C4-2B (cell line): ENCODE measurements around the gene RPN2.

Experiments
- H3K27ac ChIP-seq: fragments of 450-650 bp; 2 replicates; pipeline ENCODE4 v1.5.1; 2017
- CTCF ChIP-seq: fragments of 450-650 bp; conservative IDR thresholded peaks from 2 replicates; pipeline ENCODE4 v1.5.1; 2017; ENCODE audit warnings: mild to moderate bottlenecking
- ZFX ChIP-seq: fragments of 450-650 bp; IDR thresholded peaks from 2 replicates; pipeline ENCODE4 v1.6.1; 2017

Gene RPN2

GRCh38 chr20:37188787-37189186, 9.7 kb downstream of the RPN2 start:
- TF ChIP-seq CTCF = no peak
- TF ChIP-seq ZFX = no peak

DNA sequence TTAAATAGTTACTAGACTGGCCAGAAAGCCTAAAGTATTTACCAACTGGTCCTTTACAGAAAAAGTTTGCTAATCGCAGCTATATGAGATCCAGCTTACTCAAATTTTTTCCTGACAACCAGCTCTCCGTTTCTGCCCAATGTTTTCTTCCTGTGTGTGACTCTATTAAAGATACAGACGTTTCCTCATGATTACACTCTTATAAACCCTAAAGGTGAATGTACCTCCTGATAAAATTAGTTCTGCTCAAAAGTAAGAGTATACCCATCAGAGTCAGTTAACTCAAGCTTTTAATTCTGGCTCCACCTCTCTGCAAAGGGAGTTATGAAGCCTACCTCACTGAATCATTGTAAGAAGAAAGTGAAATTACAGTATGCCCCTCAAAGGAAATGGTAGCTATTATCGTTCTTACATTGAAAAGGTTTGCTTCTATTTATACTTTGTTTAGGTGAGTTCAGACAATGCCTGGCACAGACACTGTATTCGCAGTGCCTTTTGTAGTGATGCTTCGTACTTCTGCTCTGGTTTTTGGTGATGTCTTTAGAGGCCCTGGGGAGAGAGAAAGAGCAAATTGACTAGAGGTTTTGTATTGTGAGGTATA, 10.4 kb downstream of the RPN2 start:
- TF ChIP-seq ZFX (no peak), CTCF (no peak)
- H3K27ac ChIP-seq = no peak overlapping the region

More at GRCh38 chr20:37188787-37189186, 9.7 kb downstream of the RPN2 start:
- H3K27ac ChIP-seq = no peak overlapping the region

- no peak overlapping the region for H3K27ac ChIP-seq
- TF ChIP-seq CTCF (no peak), ZFX (no peak)
Measured at GRCh38 chr20:37190354-37191112, 11.4 kb downstream of the RPN2 start.

GRCh38 chr20:37192137-37192854, 13.2 kb downstream of the RPN2 start:
- peak overlapping the region; percentile 18; the same call in 1 of the 2 replicates for H3K27ac ChIP-seq
- peak; percentile 98 for TF ChIP-seq CTCF
- TF ChIP-seq ZFX = no peak

DNA sequence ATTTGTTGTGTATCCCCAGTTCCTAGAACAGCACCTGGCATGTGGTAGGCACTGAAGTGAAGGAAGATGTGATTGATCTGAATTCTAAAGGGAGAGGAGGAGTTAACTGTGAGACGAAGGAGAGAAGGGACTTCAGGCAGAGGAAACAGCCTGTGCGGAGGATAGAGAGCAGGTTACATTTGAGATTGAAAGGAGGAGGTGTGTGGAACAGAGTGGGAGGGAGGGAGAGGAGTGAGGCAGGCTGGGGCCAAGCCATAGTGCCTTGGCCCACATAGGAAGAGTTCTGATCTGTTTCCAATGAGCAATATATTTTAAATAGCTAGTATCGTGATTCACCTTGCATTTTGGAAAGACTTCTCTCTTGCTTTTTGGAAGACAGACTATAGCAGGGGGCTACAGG, 14.1 kb downstream of the RPN2 start:
- H3K27ac ChIP-seq = peak overlapping the region; percentile 18; the same call in 1 of the 2 replicates
- TF ChIP-seq ZFX (no peak), CTCF (no peak)

DNA sequence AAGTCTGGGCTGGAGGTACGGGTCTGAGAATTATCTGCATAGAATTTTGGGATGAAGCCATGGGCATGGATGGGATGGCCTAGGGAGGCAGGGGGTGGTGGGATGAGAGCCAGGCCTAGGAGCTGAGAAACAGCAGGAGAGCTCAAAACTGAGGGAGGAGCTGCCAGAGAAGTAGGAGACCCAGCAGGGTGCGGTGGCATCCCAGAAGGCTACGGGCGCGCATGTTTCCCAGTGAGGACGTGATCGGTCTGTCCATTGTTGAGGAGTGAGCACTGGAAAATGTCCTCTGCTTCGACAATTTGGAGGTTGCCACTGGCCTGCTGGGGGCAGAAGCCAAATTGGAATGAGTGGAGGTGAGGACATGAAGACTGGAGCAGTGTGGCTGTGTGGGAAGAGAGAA, 14.7 kb downstream of the RPN2 start:
- TF ChIP-seq ZFX (no peak), CTCF (no peak)

More for the DNA sequence above, 14.7 kb downstream of the RPN2 start:
- no peak overlapping the region for H3K27ac ChIP-seq
